Germinal center (tissue), 1 donor: ENCODE measurements around the gene STAMBP.
"Not testable (repeated sequence)": the region's sequence is repeated elsewhere in the genome, so short reads cannot be mapped to it uniquely, and the experiment has no call there.

ENCODE experiments used
- DNase-seq: peaks from one replicate; pipeline ENCODE4 v3.0.0; 2012; ENCODE audit warnings: mixed read lengths, low spot score

The STAMBP gene

GRCh38 chr2:73887596-73888353, 59.0 kb downstream of the STAMBP start:
- not testable (repeated sequence) for DNase-seq

DNA sequence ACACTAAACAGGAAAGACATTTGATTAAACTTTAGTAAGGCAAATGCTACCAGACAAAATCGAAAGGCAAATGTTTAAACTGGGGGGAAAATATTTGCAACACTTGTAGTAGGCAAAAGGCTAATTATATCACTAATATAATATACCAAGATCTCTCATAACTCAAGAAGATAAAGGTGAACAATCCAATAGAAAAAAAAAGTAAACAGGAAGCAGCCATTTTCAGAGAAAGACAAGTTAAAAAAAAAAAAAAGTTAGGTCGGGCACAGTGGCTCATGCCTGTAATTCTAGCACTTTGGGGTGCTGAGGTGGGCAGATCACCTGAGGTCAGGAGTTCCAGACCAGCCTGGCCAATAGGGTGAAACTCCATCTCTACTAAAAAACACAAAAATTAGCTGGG, 59.6 kb downstream of the STAMBP start:
- DNase-seq, result no peak

- DNase-seq, result no peak
These were observed 60.4 kb downstream of the STAMBP start for GRCh38 chr2:73889206-73889605.

DNA sequence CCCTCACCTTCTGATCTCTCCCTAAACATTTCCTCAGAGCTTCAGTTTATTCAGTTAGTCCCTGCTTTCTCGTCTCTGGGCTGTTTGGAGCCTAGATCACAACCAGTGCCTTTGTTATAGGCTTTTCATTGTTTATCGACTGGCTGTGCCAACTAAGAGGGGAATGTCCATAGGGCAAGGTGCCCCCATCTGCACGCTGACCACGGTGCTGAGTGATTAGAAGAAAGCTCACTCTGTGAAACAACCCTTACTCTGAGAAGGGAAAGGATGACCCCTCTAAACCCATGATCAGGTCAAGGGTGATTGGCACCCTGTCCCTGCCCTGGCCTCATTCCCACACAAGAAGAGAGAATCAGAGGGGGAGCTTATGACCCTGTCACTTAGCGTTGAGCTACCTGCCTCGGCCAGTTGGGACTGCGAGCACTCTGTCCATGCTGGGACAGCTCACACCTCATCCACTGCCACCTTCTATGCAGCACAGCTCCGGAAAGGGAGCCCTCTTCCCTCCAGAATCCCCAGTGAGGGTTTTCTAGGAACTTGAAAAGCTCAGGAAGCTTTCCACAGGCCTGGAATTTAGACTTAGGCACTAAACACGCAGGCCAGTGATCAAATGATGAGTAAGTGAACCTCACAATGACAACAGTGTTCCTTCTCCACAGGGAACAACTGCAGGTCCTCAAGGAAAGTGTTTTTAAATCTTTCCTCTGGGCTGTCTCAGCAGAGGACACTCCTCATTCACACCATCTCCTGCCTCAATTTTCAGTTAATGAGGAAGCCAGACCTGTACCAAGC, 61.7 kb downstream of the STAMBP start:
- DNase-seq, result no peak

DNA sequence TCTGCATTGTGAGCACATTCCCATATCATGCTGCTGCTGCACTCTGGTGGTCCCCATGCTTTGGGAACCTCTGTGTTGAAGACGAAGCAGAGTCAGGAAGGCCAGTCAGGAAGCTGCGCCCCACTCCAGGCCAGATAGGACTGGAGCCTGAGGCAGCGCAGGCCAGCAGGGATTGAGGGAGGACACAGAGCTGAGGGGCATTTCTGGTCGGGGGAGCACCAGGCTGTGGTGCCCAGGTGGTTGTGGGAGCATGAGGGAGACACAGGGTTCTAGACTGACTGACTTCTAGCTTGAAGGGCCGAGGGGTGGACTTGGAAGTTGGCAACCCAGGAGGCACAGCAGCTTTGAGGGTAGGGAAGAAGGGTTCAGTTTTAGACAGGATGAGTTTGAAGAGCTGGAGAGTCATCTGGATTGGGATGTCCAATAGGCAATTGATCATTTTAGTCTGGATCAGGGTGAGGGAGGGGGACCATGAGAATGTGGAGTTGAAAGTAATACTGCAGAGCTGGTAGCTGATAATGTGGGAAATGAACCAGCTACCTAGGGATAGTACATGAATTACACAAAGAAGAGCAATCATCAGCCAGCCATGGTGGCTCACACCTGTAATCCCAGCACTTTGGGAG, 62.6 kb downstream of the STAMBP start:
- DNase-seq, result no peak

- no peak for DNase-seq
These were observed 64.0 kb downstream of the STAMBP start, which contains the start of gene ACTG2 for GRCh38 chr2:73892631-73893329. Gene ACTG2, plus strand, starts transcription at chr2:73893008. Its CDS starts 8,304 bp downstream, at chr2:73901312.

DNA sequence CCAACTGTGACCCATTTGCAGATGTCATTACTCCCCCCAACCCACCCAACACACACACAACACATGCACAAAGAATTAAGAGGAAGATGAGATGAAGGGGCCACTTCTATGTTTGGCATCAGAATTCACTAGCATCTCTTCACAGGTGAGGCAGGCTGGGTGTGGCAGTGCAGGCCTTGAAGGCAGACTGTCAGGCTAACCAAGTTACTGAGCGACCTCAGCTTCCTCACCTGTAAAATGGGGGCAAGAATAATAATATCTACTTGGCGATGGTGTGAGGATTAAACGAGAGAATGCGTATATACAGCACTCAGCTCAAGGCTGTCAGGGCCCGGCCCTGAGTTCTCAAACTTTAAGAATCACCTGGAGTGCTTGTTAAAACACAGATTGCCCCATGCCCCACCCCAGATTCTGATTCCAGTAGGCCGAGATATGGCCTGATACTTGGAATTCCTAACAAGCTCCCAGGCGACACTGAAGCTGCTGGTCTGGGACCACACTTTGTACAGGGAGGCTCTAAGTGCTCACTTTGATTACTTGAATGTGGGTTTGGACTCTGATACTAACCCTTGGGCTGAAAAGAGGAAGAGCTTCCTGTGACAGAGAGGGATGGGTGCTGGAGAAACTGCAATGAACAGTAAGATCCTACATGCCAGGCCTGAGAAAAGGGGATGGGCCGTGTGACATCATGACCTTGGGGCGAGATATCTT, 65.2 kb downstream of the STAMBP start:
- no peak for DNase-seq

DNA sequence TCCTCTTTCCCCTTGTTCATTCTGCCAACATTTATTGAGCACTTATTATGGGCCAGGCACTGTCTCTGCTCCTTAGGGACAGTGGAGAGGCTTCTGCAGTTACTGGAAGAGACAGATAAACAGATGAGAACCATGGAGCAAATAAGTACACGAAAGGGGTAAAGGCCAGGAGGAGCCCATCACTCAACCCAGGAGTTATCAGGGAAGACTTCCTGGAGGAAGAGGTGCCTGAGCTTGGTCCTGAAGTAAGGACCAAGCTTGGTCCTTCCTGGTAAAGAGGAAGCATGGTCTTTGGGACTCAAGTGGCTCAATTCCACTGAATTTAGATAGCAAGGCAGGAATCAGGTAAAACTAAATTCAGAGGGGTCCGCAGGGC, 65.7 kb downstream of the STAMBP start:
- no peak for DNase-seq

- no peak for DNase-seq
These were observed 66.1 kb downstream of the STAMBP start for GRCh38 chr2:73894877-73895276.

- DNase-seq, result no peak
These were observed 66.7 kb downstream of the STAMBP start for GRCh38 chr2:73895473-73895872.

DNA sequence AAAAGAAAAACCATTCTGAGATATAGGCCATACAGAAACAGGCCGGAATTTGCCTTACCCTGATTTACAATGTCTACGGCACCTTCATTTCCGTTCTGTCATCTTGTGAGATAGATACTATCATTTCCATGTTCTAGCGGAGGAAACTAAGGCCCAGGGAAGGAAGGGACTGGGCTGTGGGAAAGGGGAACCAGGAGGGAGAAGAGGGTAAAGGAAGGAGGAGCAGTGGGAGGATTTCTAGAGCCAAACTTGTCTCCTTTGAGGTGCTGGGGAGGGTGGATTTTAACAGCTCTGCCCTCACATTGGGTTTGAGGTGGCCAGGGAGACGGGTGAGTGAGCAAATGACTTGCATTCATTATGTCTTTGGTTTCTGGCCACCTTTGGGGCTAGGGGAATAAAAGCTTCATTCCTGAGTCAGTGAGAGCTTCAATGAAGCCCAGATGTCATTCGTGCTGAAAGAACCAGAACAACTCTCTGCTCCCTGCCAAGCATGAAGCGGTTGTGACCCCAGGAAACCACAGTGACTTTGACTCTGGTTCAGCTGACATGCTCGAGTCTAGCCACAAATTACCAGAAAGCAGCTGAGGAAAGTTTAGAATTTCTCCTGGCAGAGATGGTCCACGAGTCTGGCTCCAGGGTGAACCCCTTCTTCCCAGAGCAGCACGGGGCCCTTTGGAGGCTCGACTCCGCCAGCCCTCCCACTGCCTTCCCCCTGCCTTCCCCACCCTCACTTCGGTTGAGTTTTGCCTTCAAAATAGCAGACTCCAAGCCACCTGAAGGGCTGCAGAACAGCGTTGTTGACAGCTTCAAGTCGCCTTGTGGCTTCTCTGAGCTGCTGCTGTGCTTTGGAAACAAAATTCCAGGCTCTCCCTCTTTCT, 67.8 kb downstream of the STAMBP start:
- no peak for DNase-seq

GRCh38 chr2:73897240-73897583, 68.5 kb downstream of the STAMBP start:
- DNase-seq, result no peak

DNA sequence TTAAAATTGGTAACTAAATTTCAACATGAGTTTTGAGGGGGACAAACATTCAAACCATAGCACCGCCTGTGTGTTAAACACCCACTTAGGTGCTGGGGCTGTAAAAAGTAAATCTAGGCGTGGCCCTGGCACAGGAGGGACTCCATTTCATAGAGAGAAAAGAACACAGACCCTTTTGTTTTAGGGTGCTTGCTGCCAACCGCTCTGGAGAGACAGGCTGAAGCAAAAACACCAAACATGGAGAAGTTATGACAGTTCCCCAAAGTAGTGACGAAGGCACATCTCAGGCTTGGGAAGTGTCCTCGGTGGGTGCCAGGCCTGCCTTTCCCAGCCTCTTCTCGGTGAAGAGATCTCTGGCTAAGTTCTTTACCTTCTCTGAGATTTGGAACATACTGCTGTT, 69.2 kb downstream of the STAMBP start:
- DNase-seq, result no peak

DNA sequence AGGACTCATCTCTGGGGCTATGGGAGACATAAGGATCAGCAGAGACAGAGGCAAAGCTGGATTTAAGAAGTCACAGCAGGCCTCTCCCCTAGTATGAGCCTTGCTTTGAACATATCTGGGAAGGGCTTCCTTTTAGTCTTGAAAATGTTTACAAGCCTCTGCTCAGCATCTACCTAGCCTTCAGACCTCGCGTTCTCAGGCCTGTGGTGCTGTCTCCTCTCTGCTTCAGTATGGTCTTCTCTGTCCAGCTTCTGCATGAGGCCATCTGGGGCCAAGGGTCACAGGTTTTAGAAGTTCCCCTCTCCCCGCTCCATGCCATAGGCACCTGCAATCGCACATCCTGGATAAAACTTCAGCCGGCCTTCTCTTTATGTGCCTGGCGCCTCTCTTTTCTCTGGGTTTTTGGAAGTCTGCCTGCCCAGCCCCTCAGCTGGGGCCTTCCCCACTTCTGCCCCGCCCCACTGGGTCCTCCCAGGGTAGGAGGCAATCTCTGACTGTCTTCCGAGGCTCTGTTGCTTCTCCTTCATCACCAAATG, 71.1 kb downstream of the STAMBP start:
- no peak for DNase-seq

DNA sequence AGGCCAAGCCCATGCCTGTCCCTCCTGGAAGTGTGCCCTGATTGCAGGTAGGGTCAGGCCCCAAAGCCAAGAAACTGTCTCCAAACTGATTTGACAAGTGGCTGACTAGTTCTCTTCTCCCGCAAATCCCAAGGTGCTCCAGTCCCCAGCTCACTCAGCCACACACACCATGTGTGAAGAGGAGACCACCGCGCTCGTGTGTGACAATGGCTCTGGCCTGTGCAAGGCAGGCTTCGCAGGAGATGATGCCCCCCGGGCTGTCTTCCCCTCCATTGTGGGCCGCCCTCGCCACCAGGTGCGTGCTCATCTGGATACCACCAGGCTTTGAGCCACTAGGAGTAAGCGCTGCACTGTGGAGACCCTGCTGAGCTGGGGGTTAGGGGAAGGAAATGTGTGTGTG, 72.4 kb downstream of the STAMBP start:
- no peak for DNase-seq

- no peak for DNase-seq
These were observed 73.5 kb downstream of the STAMBP start for GRCh38 chr2:73902284-73902683.

DNA sequence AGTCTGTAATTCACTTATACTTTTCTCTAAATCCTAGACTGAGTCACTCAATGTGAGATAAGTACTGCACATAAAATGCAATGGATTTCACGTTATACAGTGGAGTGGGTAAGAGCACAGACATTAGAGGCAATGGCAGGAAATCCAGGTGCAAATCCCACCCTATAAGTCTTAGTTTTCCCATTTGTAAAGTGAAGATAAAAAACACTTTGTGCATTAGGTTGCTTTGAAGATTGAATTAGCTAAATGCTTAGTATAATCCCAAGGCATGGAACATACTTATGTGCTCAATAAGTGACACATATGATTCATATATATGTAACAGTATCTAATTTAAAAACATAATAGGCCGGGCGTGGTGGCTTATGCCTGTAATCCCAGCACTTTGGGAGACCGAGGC, 74.6 kb downstream of the STAMBP start:
- no peak for DNase-seq

- not testable (repeated sequence) for DNase-seq
These were observed 75.3 kb downstream of the STAMBP start for GRCh38 chr2:73903949-73904613.

- no peak for DNase-seq
These were observed 76.2 kb downstream of the STAMBP start for GRCh38 chr2:73904952-73905351.
